GM18505 (cell line): ENCODE data around the gene HOXB2.

Experiments used
- ATAC-seq: cut with Tn5 transposase; IDR thresholded peaks from one replicate; pipeline ENCODE4 v1.9.1; 2021; ENCODE audit not compliant: unreplicated experiment
- POLR2A ChIP-seq: IDR thresholded peaks from 4 replicates; pipeline ENCODE4 v1.6.1; 2011; ENCODE audit warnings: borderline replicate concordance; ENCODE audit not compliant: insufficient read depth, insufficient read length; ENCODE audit errors: extremely low read depth

HOXB2 gene

DNA sequence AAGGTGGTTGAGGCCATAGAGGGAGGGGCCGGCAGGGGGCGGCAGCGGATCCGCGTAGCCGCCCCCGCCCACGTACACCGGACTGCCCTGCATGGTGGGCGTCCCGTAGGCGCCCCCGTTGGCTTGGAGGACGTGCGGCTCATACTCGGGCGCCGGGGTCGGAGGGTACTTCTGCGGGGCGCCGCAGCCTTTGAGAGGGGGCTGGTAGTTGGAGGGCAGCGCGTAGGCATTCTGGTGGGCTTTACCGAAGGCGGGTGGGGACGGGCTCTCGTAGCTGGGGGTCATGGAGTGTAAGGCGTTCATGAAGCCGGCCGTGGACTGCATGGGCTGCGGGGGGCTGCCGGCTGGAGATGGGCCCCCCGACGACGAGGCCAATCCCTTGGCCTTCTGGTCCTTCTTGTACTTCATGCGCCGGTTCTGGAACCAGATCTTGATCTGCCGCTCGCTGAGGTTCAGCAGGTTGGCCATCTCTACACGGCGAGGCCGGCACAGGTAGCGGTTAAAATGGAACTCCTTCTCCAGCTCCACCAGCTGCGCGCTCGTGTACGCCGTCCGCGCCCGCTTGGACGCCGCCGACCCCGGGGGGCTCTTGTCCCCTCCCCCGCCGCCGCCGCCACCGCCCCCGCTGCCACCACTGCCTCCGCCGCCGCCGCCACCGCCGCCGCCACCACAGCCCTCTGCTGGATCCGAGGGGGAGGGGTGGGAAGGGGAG is 5.7 kb upstream of the HOXB2 start:
- no peak for ATAC-seq

DNA sequence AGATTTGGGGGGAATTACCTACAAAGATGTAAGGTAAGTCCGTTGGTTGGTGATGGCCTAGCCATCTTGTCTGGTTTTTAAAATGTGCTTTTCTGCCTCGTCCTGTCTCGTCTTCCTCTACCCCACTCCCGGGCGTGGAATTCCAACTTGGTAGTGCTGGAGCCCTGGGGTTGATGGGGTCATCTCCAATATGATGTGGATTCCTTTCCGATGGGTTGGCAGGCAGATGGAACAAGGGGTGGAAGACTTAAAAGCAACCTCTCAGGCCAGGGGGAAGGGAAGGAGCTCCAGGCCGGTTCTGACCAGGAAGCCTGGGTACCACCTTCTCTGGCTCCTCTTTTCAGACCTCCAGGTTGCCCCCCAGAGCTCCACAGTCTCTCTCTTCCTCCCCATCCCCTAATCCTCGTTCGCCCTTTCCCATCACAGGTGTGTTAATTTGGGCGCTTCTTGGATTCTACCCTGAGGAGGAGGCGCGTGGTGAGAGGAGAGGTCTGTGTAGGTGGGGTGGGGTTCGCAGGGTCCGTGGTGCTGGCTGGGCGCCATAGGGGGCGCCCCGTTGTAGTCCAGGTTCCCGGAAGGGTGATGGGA is 5.1 kb upstream of the HOXB2 start:
- no peak for ATAC-seq
- TF ChIP-seq POLR2A = no peak

More for the DNA sequence above, 5.7 kb upstream of the HOXB2 start:
- TF ChIP-seq POLR2A = no peak

GRCh38 chr17:48549281-48549630 is 4.3 kb upstream of the HOXB2 start:
- no peak for ATAC-seq
- TF ChIP-seq POLR2A = no peak

DNA sequence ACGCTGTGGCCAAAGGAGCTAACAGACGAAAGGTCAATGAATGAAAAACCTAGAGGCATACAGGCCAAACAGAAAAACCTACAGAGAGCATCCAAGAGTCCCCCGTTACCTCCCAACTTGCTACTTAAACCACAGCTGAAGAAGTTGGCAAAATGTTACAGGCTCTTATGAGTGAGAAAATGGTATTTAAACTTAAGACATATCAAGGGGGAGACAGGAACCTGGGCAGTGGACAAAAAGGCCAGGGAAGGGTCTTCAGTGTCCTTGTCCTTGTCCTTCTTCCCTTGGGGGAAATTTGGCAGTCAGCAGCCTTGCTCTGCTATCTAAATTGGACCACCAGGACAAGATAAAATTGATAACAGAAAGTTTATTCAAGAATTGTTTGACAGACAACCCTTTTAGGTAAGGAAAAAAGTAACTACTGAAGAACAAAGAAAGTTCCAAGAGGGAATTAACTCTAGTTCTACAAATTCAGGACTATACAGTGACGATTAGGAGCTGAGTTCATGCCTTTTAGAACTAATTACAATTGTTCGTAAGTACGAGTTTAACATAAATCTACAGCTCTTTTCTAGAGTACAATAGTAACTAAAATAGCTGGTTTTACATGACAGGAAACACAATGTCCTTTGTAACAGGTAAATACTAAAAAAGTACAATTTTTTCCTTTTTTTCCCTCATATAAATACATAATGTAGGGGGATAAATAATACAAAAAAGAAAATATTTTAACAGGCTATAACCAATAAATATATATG is 3.8 kb upstream of the HOXB2 start:
- ATAC-seq = no peak
- no peak for TF ChIP-seq POLR2A

- TF ChIP-seq POLR2A = no peak
- ATAC-seq = no peak
These were observed 3.1 kb upstream of the HOXB2 start for GRCh38 chr17:48547808-48548522.

GRCh38 chr17:48546924-48547807 is 2.3 kb upstream of the HOXB2 start:
- no peak for ATAC-seq
- TF ChIP-seq POLR2A = no peak

GRCh38 chr17:48546137-48546923 is 1.4 kb upstream of the HOXB2 start:
- ATAC-seq = no peak
- TF ChIP-seq POLR2A = no peak

GRCh38 chr17:48545539-48545938 is 630 bp upstream of the HOXB2 start:
- TF ChIP-seq POLR2A = no peak
- no peak for ATAC-seq

GRCh38 chr17:48544349-48545021 is 424 bp downstream of the HOXB2 start:
- no peak for ATAC-seq
- TF ChIP-seq POLR2A = no peak

DNA sequence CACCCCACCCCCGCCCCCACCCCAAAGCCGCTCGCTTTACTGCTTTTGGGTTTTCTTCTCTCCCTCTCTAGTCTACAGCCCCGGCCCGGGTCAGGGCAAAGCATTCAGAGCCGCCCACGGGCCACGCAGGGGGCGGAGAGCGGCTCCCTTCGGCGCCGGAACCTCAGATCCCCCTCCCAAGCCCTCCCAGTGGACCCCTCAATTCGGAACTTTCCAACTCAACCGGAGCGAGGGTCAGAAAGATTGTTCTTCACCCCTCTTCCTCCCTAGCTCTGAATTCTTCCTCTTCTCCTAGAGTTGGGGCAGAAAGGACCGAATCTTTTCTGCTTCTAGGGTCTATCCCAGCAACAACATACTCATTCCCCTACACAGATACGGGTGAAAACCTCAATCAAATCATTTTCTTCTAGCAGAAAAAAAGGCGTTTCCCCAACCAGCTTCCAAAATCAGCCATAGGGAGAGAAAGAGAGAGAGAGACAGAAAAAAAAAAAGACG is 1.0 kb downstream of the HOXB2 start:
- ATAC-seq = no peak
- TF ChIP-seq POLR2A = no peak

- ATAC-seq = no peak
- peak; percentile 23 for TF ChIP-seq POLR2A
These were observed 1.6 kb downstream of the HOXB2 start for GRCh38 chr17:48543107-48543853.
